ENCODE data around the gene ABLIM1. TPM values are rescaled to one million over a fixed set of nuclear protein-coding genes. Genes with fewer than 3 reads are reported as not detected.

Gene ABLIM1
- total and polyA plus RNA-seq, 4 donors = 20.0 to 135 (median 59.9) TPM

GRCh38 chr10:114471906-114472876 is 185.9 kb downstream of the ABLIM1 start:
- H3K4me1 ChIP-seq (ENCODE audit: control insufficient read depth in 5 of 5, insufficient read depth in 5 of 5, low read length in 5 of 5) = peaks cover 0 to 13% (median 4%) of the 10 kb centered on the region in 5 donors
- H3K9ac ChIP-seq (ENCODE audit: insufficient read depth in 1 of 2, low read length in 2 of 2) = no peak overlapping the region
- TF ChIP-seq CTCF (IDR thresholded peaks at IDR 0.05; ENCODE audit: control extremely low read depth, extremely low read depth) = no peak
- DNase-seq = peak in 1 of 3 donors; percentile 28
- no peaks in the 10 kb centered on the region for H3K9me3 ChIP-seq (ENCODE audit: control insufficient read depth in 4 of 4, insufficient read depth in 3 of 4, low read length in 3 of 4)
- peaks cover 3 to 15% (median 6%) of the 10 kb centered on the region in 4 donors for H3K36me3 ChIP-seq (ENCODE audit: control insufficient read depth in 4 of 4, insufficient read depth in 4 of 4, low read length in 4 of 4)
- no peaks in the 10 kb centered on the region for H3K27me3 ChIP-seq (ENCODE audit: control insufficient read depth in 3 of 3, insufficient read depth in 3 of 3, low read length in 2 of 3)
- ATAC-seq (ENCODE audit: insufficient read depth, low FRiP score) = no peak
- H3K27ac ChIP-seq (ENCODE audit: low read depth in 1 of 2, low read length in 1 of 2) = peak overlapping the region in 1 of 2 donors; percentile 25
- no peak overlapping the region for H3K4me3 ChIP-seq
- 80 to 83% methylated on average over 11 of the region's 11 CpGs for WGBS, 2 donors

- peaks cover 3 to 15% (median 7%) of the 10 kb centered on the region in 4 donors for H3K36me3 ChIP-seq (ENCODE audit: control insufficient read depth in 4 of 4, insufficient read depth in 4 of 4, low read length in 4 of 4)
- H3K4me1 ChIP-seq (ENCODE audit: control insufficient read depth in 5 of 5, insufficient read depth in 5 of 5, low read length in 5 of 5) = peaks cover 0 to 13% (median 1%) of the 10 kb centered on the region in 5 donors
- peak; percentile 22 for ATAC-seq (ENCODE audit: insufficient read depth, low FRiP score)
- H3K9me3 ChIP-seq (ENCODE audit: control insufficient read depth in 4 of 4, insufficient read depth in 3 of 4, low read length in 3 of 4) = no peaks in the 10 kb centered on the region
- no peak overlapping the region for H3K4me3 ChIP-seq
- peak; percentile 86 for TF ChIP-seq CTCF (IDR thresholded peaks at IDR 0.05; ENCODE audit: control extremely low read depth, extremely low read depth)
- H3K9ac ChIP-seq (ENCODE audit: insufficient read depth in 1 of 2, low read length in 2 of 2) = no peak overlapping the region
- no peaks in the 10 kb centered on the region for H3K27me3 ChIP-seq (ENCODE audit: control insufficient read depth in 3 of 3, insufficient read depth in 3 of 3, low read length in 2 of 3)
- DNase-seq = peak; percentile 67 to 90 (median 81)
- peak overlapping the region in 1 of 2 donors; percentile 70 for H3K27ac ChIP-seq (ENCODE audit: low read depth in 1 of 2, low read length in 1 of 2)
- WGBS, 2 donors = 36% methylated on average over 11 of the region's 11 CpGs
Observed at GRCh38 chr10:114470956-114471905, 186.8 kb downstream of the ABLIM1 start.

GRCh38 chr10:114470361-114470760 is 187.7 kb downstream of the ABLIM1 start:
- Histone ChIP-seq H3K9ac (ENCODE audit: insufficient read depth in 1 of 2, low read length in 2 of 2) (no peak overlapping the region), H3K9me3 (ENCODE audit: control insufficient read depth in 4 of 4, insufficient read depth in 3 of 4, low read length in 3 of 4) (no peaks in the 10 kb centered on the region), H3K27ac (ENCODE audit: low read depth in 1 of 2, low read length in 1 of 2) (no peak overlapping the region), H3K27me3 (ENCODE audit: control insufficient read depth in 3 of 3, insufficient read depth in 3 of 3, low read length in 2 of 3) (no peaks in the 10 kb centered on the region), H3K36me3 (ENCODE audit: control insufficient read depth in 4 of 4, insufficient read depth in 4 of 4, low read length in 4 of 4) (peaks cover 3 to 17% (median 8%) of the 10 kb centered on the region in 4 donors), H3K4me1 (ENCODE audit: control insufficient read depth in 5 of 5, insufficient read depth in 5 of 5, low read length in 5 of 5) (peaks cover 0 to 13% (median 1%) of the 10 kb centered on the region in 5 donors), H3K4me3 (no peak overlapping the region)
- 91 to 98% methylated on average over 1 of the region's 1 CpG for WGBS, 2 donors
- DNase-seq (no peak), ATAC-seq (ENCODE audit: insufficient read depth, low FRiP score) (no peak)
- no peak for TF ChIP-seq CTCF (IDR thresholded peaks at IDR 0.05; ENCODE audit: control extremely low read depth, extremely low read depth)
